Cardiac muscle cell (in vitro differentiated cells and primary cell): Measurements from ENCODE around the gene ZNF292. TPM values are rescaled to one million over a fixed set of nuclear protein-coding genes. Genes with fewer than 3 reads are reported as not detected.
"Not testable (repeated sequence)": the region's sequence is repeated elsewhere in the genome, so short reads cannot be mapped to it uniquely, and the experiment has no call there.

Source experiments
- DNase-seq, 2 donors: peaks; one replicate each; pipeline versions ENCODE4 v3.0.0 to v3.0.0-alpha.2; 2010 to 2017; ENCODE audit warnings: low read depth in 1 of 2, low spot score in 1 of 2
- H3K27ac ChIP-seq: fragments of 200-600 bp; sonication (generic); 2 replicates; pipeline ENCODE4 v1.5.1; 2016
- H3K27me3 ChIP-seq: fragments of 200-600 bp; sonication (generic); 2 replicates; pipeline ENCODE4 v1.6.0; 2016; ENCODE audit warnings: control low read depth
- H3K36me3 ChIP-seq: fragments of 200-600 bp; sonication (generic); 2 replicates; pipeline ENCODE4 v1.5.1; 2016; ENCODE audit warnings: control low read depth
- H3K4me1 ChIP-seq: fragments of 200-600 bp; sonication (generic); 2 replicates; pipeline ENCODE4 v1.8.1; 2017; ENCODE audit warnings: low read depth, mild to moderate bottlenecking, mixed run types
- H3K4me3 ChIP-seq: fragments of 200-600 bp; sonication (generic); 2 replicates; pipeline ENCODE4 v1.5.1; 2016; ENCODE audit warnings: mild to moderate bottlenecking
- H3K9me3 ChIP-seq: fragments of 200-600 bp; sonication (generic); 2 replicates; pipeline ENCODE4 v1.5.1; 2017; ENCODE audit warnings: low read depth, mild to moderate bottlenecking, control low read depth
- polyA plus RNA-seq: library from polyadenylated mRNA; unstranded; fragments of >200 nt; fragmentation: Nextera tagmentation; extraction: Ambion mirVana; gene quantifications from 2 replicates; pipeline ENCODE4 v1.2.1, GENCODE V29; 2016
- total RNA-seq: library from RNA; depleted of rRNA; stranded (reverse); fragments of >200 nt; gene quantifications from 2 replicates; pipeline ENCODE4 v1.2.3, GENCODE V29; 2016
- TF ChIP-seq, protein P1 (sequence below): IDR thresholded peaks from 2 replicates; pipeline ENCODE4 v1.5.1; 2012; ENCODE audit warnings: low read depth, mild to moderate bottlenecking, low read length

Gene ZNF292
- total and polyA plus RNA-seq, 2 experiments from 2014 or later: 48.7 to 50.4 TPM

DNA sequence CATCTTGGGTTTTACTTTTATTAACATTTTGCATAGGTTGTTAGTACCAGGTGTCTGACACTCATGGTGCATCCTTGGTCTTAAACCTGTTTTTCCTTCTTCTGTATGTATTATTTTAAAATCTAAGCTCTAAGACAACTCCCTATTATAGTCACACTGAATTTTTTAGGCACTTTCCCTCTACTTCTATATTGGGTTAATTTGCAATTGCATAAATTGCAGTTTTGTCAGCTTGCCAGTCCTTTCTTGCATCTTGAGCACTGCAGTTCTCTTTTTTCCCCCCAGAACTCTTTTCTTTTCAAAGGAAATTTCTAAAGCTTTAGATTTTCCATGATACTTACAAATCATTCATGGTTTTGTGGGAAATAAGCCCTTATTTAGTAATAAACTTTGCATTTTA lies 70.6 kb downstream of the ZNF292 start:
- no peak overlapping the region for H3K4me3 ChIP-seq
- no peaks in the 10 kb centered on the region for H3K9me3 ChIP-seq
- DNase-seq: no peak
- H3K27ac ChIP-seq: no peak overlapping the region
- no peaks in the 10 kb centered on the region for H3K4me1 ChIP-seq
- TF ChIP-seq, protein P1, sequence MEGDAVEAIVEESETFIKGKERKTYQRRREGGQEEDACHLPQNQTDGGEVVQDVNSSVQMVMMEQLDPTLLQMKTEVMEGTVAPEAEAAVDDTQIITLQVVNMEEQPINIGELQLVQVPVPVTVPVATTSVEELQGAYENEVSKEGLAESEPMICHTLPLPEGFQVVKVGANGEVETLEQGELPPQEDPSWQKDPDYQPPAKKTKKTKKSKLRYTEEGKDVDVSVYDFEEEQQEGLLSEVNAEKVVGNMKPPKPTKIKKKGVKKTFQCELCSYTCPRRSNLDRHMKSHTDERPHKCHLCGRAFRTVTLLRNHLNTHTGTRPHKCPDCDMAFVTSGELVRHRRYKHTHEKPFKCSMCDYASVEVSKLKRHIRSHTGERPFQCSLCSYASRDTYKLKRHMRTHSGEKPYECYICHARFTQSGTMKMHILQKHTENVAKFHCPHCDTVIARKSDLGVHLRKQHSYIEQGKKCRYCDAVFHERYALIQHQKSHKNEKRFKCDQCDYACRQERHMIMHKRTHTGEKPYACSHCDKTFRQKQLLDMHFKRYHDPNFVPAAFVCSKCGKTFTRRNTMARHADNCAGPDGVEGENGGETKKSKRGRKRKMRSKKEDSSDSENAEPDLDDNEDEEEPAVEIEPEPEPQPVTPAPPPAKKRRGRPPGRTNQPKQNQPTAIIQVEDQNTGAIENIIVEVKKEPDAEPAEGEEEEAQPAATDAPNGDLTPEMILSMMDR: no peak
- H3K27me3 ChIP-seq: no peaks in the 10 kb centered on the region
- peaks cover 70% of the 10 kb centered on the region for H3K36me3 ChIP-seq

DNA sequence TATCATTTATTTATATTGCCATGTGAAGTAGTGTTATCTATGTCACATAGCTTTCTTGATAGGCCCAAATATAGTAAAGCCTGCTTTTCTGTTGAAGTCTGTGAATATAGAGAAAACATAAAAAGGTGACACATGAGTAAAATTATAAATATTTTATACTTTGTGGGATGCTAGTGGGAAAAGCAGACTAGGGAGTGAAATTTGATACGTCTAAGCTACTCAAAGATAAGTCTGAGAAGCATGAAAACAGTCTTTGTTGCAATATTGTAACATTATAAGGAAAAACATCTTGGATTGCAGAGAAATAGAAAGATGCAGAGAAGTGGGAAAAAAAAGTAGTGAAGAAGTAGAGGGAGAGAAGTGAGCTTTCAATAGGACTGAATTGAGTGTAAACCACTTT lies 75.4 kb downstream of the ZNF292 start:
- no peaks in the 10 kb centered on the region for H3K4me1 ChIP-seq
- no peaks in the 10 kb centered on the region for H3K9me3 ChIP-seq
- no peak overlapping the region for H3K4me3 ChIP-seq
- DNase-seq: peak in 1 of 2 donors; percentile 5
- H3K36me3 ChIP-seq: peaks cover 47% of the 10 kb centered on the region
- H3K27me3 ChIP-seq: no peaks in the 10 kb centered on the region
- TF ChIP-seq, protein P1: no peak
- H3K27ac ChIP-seq: no peak overlapping the region

DNA sequence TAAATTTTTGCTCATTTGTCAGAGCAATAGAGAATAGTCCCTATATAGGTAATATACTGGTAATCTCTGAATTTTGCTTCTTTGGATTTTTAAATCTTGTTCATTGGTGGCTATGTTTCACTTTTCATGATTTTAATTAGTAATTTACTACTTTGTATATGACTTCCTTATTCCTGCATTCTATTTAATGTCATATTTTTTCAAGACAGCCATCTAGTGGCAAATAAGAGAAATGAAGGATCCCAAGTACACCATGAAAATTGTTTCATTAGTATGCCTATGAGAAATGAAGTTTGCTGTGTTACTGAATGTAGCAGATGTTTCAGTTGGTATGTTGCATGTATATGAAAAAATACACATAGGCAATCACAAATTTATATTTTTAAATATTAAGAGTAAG lies 82.4 kb downstream of the ZNF292 start:
- Histone ChIP-seq H3K4me3 (no peak overlapping the region), H3K27me3 (no peaks in the 10 kb centered on the region), H3K36me3 (peaks cover 30% of the 10 kb centered on the region), H3K4me1 (no peaks in the 10 kb centered on the region), H3K27ac (no peak overlapping the region), H3K9me3 (no peaks in the 10 kb centered on the region)
- peak in 1 of 2 donors; percentile 38 for DNase-seq
- TF ChIP-seq, protein P1: peak; percentile 57

DNA sequence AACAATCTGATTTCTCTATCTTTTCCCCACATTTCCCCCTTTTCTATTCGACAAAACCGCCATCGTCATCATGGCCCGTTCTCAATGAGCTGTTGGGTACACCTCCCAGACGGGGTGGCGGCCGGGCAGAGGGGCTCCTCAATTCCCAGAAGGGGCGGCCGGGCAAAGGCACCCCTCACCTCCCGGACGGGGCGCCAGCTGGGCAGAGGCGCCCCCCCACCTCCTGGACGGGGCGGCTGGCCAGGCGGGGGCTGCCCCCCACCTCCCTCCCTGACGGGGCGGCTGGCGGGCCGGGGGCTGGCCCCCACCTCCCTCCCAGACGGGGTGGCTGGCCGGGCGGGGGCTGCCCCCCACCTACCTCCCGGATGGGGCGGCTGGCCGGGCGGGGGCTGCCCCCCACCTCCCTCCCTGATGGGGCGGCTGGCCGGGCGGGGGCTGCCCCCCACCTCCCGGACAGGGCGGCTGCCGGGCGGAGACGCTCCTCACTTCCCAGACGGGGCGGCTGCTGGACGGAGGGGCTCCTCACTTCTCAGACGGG lies 83.8 kb downstream of the ZNF292 start:
- not testable (repeated sequence) for H3K4me1 ChIP-seq, DNase-seq, H3K27me3 ChIP-seq, H3K27ac ChIP-seq, H3K4me3 ChIP-seq, H3K9me3 ChIP-seq
- peaks cover 17% of the 10 kb centered on the region for H3K36me3 ChIP-seq

DNA sequence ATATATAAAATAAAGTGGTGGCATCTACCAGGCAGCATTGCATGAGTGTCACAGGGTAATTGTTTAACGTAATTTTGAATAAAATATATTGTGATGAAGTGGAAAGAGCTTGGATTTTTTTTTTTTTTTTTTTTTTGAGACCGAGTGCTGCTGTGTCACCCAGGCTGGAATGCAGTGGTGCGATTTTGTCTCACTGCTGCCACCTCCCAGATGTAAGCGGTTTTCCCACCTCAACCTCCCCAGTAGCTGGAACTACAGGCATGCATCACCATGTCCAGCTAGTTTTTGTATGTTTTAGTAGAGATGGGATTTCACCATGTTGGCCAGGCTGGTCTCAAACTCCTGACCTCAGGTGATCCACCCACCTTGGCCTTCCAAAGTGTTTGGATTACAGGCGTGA lies 85.9 kb downstream of the ZNF292 start:
- TF ChIP-seq, protein P1: no peak
- Histone ChIP-seq H3K4me1 (peaks cover 3% of the 10 kb centered on the region), H3K36me3 (peaks cover 17% of the 10 kb centered on the region), H3K27me3 (no peaks in the 10 kb centered on the region), H3K27ac (no peak overlapping the region), H3K4me3 (no peak overlapping the region), H3K9me3 (no peaks in the 10 kb centered on the region)
- DNase-seq: no peak

DNA sequence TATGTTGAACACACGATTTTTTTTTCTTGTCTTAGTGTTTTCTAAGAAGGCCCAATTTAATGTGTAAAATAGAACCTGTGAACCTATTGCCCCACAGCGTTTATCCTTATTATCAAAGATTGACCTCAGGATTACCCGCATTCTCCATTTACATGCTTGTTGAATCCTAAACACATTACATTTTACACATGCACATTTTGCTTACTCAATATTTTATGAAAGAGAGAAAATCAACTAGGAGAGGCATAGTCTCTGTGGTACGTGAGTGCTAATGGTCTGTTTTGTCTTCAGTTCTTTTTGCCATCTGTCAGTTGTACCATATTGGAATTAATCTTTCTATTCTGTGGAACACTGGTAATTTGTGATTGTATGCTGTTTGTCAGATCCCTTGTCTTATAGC lies 86.9 kb downstream of the ZNF292 start:
- Histone ChIP-seq H3K27me3 (no peaks in the 10 kb centered on the region), H3K27ac (no peak overlapping the region), H3K4me1 (peaks cover 3% of the 10 kb centered on the region), H3K9me3 (no peaks in the 10 kb centered on the region), H3K36me3 (peaks cover 20% of the 10 kb centered on the region), H3K4me3 (no peak overlapping the region)
- DNase-seq: no peak
- TF ChIP-seq, protein P1: no peak
